Endothelial cell of umbilical vein (primary cell): ENCODE data around the gene RIN2. TPM values are rescaled to one million over a fixed set of nuclear protein-coding genes. Genes with fewer than 3 reads are reported as not detected.

Experiments
- BruUV-seq: library from RNA; stranded (reverse); fragments of 400-500 nt; replicated peaks from 2 replicates; lab custom pipeline; 2021; lab: Mats Ljungman, UMichigan
- CTCF ChIA-PET: fragments of 300-600, 350-600 bp; sonication (Branson Sonifier 250); formaldehyde crosslinking; loops from one replicate; lab custom pipeline; 2021; ENCODE audit warnings: antibody characterized with exemption, inconsistent platforms; lab: Charles Lee
- POLR2A ChIA-PET: fragments of 300-600, 350-600 bp; sonication (Branson Sonifier 250); formaldehyde crosslinking; loops from one replicate; lab custom pipeline; 2021; ENCODE audit warnings: antibody characterized with exemption, inconsistent platforms; lab: Charles Lee
- DNase-seq: peaks from one replicate; pipeline ENCODE4 v3.0.0-alpha.2; 2011; ENCODE audit warnings: low read depth, low spot score
- FAIRE-seq: peaks from 2 replicates; lab custom pipeline; 2011; peaks lifted over from hg19 to GRCh38; lab: Jason Lieb, UNC
- H2AFZ ChIP-seq: 2 replicates; pipeline ENCODE4 v1.6.0; 2012; ENCODE audit warnings: low read depth, low read length, control low read depth, inconsistent platforms
- H3K27ac ChIP-seq: 2 replicates; pipeline ENCODE4 v1.5.1; 2011; ENCODE audit warnings: low read depth, mild to moderate bottlenecking, control low read depth, low read length, moderate library complexity; ENCODE audit not compliant: insufficient read depth
- H3K27me3 ChIP-seq, 2 experiments: 2 replicates each; pipeline versions ENCODE4 v1.6.0 to v1.6.1; 2011; ENCODE audit warnings: low read length in 2 of 2, mixed read lengths in 1 of 2; ENCODE audit not compliant: control insufficient read depth in 2 of 2, insufficient read depth in 2 of 2
- H3K36me3 ChIP-seq, 2 experiments: 2 replicates in 1 of 2; 3 replicates in 1 of 2; pipeline ENCODE4 v1.5.1; 2011; ENCODE audit warnings: low read length in 2 of 2, mild to moderate bottlenecking in 1 of 2, moderate library complexity in 1 of 2; ENCODE audit not compliant: control insufficient read depth in 2 of 2, insufficient read depth in 2 of 2; ENCODE audit errors: extremely low read depth in 1 of 2
- H3K4me1 ChIP-seq: 3 replicates; pipeline ENCODE4 v1.5.1; 2011; ENCODE audit warnings: mild to moderate bottlenecking, low read length; ENCODE audit not compliant: control insufficient read depth, insufficient read depth; ENCODE audit errors: extremely low read depth
- H3K4me2 ChIP-seq: 2 replicates; pipeline ENCODE4 v1.6.1; 2011; ENCODE audit warnings: low read length, control low read depth, mixed read lengths; ENCODE audit not compliant: insufficient read depth
- H3K4me3 ChIP-seq, 3 experiments: fragments of 200-600 bp in 1 of 3; sonication (generic), shearing (Covaris generic) in 1 of 3; replicated peaks in 1 of 3; 2 replicates each; pipeline ENCODE4 v1.5.1; 2011 to 2016; ENCODE audit warnings: control low read depth in 3 of 3, low read length in 3 of 3, mild to moderate bottlenecking in 2 of 3, inconsistent platforms in 1 of 3, low read depth in 1 of 3, moderate library complexity in 1 of 3; ENCODE audit not compliant: insufficient read depth in 1 of 3
- H3K79me2 ChIP-seq: 2 replicates; pipeline ENCODE4 v1.6.0; 2012; ENCODE audit warnings: low read length, inconsistent platforms; ENCODE audit not compliant: control insufficient read depth, insufficient read depth
- H3K9ac ChIP-seq: replicated peaks from 2 replicates; pipeline ENCODE3; 2011; ENCODE audit warnings: low read length, control low read depth; ENCODE audit not compliant: insufficient read depth; ENCODE audit errors: extremely low read depth
- H3K9me1 ChIP-seq: replicated peaks from 3 replicates; pipeline ENCODE4 v1.6.0; 2011; ENCODE audit warnings: mild to moderate bottlenecking, low read length; ENCODE audit not compliant: control insufficient read depth, insufficient read depth; ENCODE audit errors: extremely low read depth
- H3K9me3 ChIP-seq: replicated peaks from 2 replicates; pipeline ENCODE4 v1.5.1; 2012; ENCODE audit warnings: low read length, inconsistent platforms; ENCODE audit not compliant: control insufficient read depth, insufficient read depth
- H4K20me1 ChIP-seq: replicated peaks from 2 replicates; pipeline ENCODE3; 2011; ENCODE audit warnings: mild to moderate bottlenecking, low read length; ENCODE audit not compliant: control insufficient read depth, insufficient read depth; ENCODE audit errors: extremely low read depth
- EZH2 ChIP-seq: IDR thresholded peaks from 2 replicates; pipeline ENCODE4 v1.6.1; 2012; ENCODE audit warnings: borderline replicate concordance, low read depth, mild to moderate bottlenecking, moderate library complexity, low read length, inconsistent platforms; ENCODE audit not compliant: severe bottlenecking
- FOS ChIP-seq: IDR thresholded peaks from 2 replicates; pipeline ENCODE4 v1.6.1; 2011; ENCODE audit warnings: mild to moderate bottlenecking, low read length, moderate library complexity, borderline replicate concordance; ENCODE audit not compliant: insufficient read depth
- GATA2 ChIP-seq: IDR thresholded peaks from 2 replicates; pipeline ENCODE4 v1.7.0; 2011; ENCODE audit warnings: low read depth, mild to moderate bottlenecking, moderate library complexity, mixed read lengths, low read length; ENCODE audit not compliant: insufficient read length, insufficient read depth
- POLR2AphosphoS5 ChIP-seq: IDR thresholded peaks from 2 replicates; pipeline ENCODE4 v1.6.1; 2012; ENCODE audit warnings: low read depth, mild to moderate bottlenecking, control low read depth, low read length, moderate library complexity; ENCODE audit not compliant: insufficient read depth
- dilution Hi-C: fragments of 300-500 bp; cut with MboI; formaldehyde crosslinking; loops from one replicate; pipeline ENCODE4 v1.15.0; 2019; ENCODE audit warnings: low sequenced_read_pairs; ENCODE audit not compliant: extremely low pct_ligation_motif_present
- intact Hi-C: fragments of 100-400 bp; cut with micrococcal nuclease; formaldehyde crosslinking; loops from one replicate; pipeline ENCODE4 v1.10.0; 2022
- polyA plus RNA-seq, 4 experiments: library from polyadenylated mRNA; depleted of rRNA in 3 of 4; stranded (reverse) in 3 of 4; unstranded in 1 of 4; fragments of >200 nt; gene quantifications; 2 replicates each; pipeline versions ENCODE4 v1.2.1 to v1.2.3, GENCODE V29; 2011 to 2012; ENCODE audit warnings: missing spikeins in 1 of 4
- total RNA-seq: library from RNA; stranded (reverse); gene quantifications from 2 replicates; pipeline ENCODE4 v1.2.3, GENCODE V29; 2021
- TF ChIP-seq, protein P1 (sequence below), 2 donors: IDR thresholded peaks; 1 replicate in 1 of 2; 2 replicates in 1 of 2; pipeline ENCODE4 v1.5.1; 2011; ENCODE audit warnings: low read length in 2 of 2, mild to moderate bottlenecking in 2 of 2, moderate library complexity in 2 of 2, control low read depth in 1 of 2, inconsistent platforms in 1 of 2, low read depth in 1 of 2; ENCODE audit not compliant: insufficient read depth in 1 of 2; ENCODE audit errors: extremely low read depth in 1 of 2
- TF ChIP-seq, protein P2 (sequence below): IDR thresholded peaks from 2 replicates; pipeline ENCODE4 v1.6.1; 2011; ENCODE audit not compliant: insufficient read depth, insufficient read length

RIN2 gene
- total and polyA plus RNA-seq, 2 donors (not counting 3 experiments of a cell fraction or from before 2014, with no cell fraction given): 22.6 to 119 TPM

- intact Hi-C loops (no loop called here), dilution Hi-C loops (no loop called here)
- no peaks in the 10 kb centered on the region for H3K27me3 ChIP-seq
- ChIA-PET CTCF (interaction anchor here (1.3 to 1.7 kb wide), 2 partner anchors 13 to 15 kb away, joined by 3 to 5 read pairs; no protein-coding TSS in a partner anchor), POLR2A (no interaction called here)
- no peaks in the 10 kb centered on the region for H3K79me2 ChIP-seq
- H3K4me3 ChIP-seq: no peak overlapping the region
- H3K36me3 ChIP-seq: no peaks in the 10 kb centered on the region
- no peak overlapping the region for H3K27ac ChIP-seq
- H4K20me1 ChIP-seq: no peaks in the 10 kb centered on the region
- H3K9me3 ChIP-seq: no peaks in the 10 kb centered on the region
- no peak overlapping the region for H3K9ac ChIP-seq
- DNase-seq: no peak
- TF ChIP-seq POLR2AphosphoS5: no peak
- TF ChIP-seq, protein P1, sequence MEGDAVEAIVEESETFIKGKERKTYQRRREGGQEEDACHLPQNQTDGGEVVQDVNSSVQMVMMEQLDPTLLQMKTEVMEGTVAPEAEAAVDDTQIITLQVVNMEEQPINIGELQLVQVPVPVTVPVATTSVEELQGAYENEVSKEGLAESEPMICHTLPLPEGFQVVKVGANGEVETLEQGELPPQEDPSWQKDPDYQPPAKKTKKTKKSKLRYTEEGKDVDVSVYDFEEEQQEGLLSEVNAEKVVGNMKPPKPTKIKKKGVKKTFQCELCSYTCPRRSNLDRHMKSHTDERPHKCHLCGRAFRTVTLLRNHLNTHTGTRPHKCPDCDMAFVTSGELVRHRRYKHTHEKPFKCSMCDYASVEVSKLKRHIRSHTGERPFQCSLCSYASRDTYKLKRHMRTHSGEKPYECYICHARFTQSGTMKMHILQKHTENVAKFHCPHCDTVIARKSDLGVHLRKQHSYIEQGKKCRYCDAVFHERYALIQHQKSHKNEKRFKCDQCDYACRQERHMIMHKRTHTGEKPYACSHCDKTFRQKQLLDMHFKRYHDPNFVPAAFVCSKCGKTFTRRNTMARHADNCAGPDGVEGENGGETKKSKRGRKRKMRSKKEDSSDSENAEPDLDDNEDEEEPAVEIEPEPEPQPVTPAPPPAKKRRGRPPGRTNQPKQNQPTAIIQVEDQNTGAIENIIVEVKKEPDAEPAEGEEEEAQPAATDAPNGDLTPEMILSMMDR (IDR thresholded peaks at IDR 0.05; ENCODE audit: extremely low read depth in 1 of 2, insufficient read depth in 1 of 2, low read depth in 1 of 2, low read length in 2 of 2): no peak
- TF ChIP-seq EZH2: no peak
- TF ChIP-seq FOS: no peak
- no peak for TF ChIP-seq GATA2
- TF ChIP-seq, protein P2, sequence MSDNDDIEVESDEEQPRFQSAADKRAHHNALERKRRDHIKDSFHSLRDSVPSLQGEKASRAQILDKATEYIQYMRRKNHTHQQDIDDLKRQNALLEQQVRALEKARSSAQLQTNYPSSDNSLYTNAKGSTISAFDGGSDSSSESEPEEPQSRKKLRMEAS: no peak
- H2AFZ ChIP-seq: no peak overlapping the region
- no peak for FAIRE-seq
- peaks cover 7% of the 10 kb centered on the region for H3K4me1 ChIP-seq
- no peaks in the 10 kb centered on the region for H3K9me1 ChIP-seq
- no peak overlapping the region for H3K4me2 ChIP-seq
- BruUV-seq: no TSS peak
Observed at GRCh38 chr20:19727251-19727847, 30.7 kb upstream of the RIN2 start.
